HG03108 (cell line): ENCODE measurements around the gene CATSPER3.
A peak's percentile ranks its signal among the peaks of the same experiment; 100 is the strongest.

Experiments
- ATAC-seq: cut with Tn5 transposase; IDR thresholded peaks from one replicate; pipeline ENCODE4 v1.9.1; 2021; ENCODE audit warnings: moderate library complexity; ENCODE audit not compliant: unreplicated experiment

Gene CATSPER3

DNA sequence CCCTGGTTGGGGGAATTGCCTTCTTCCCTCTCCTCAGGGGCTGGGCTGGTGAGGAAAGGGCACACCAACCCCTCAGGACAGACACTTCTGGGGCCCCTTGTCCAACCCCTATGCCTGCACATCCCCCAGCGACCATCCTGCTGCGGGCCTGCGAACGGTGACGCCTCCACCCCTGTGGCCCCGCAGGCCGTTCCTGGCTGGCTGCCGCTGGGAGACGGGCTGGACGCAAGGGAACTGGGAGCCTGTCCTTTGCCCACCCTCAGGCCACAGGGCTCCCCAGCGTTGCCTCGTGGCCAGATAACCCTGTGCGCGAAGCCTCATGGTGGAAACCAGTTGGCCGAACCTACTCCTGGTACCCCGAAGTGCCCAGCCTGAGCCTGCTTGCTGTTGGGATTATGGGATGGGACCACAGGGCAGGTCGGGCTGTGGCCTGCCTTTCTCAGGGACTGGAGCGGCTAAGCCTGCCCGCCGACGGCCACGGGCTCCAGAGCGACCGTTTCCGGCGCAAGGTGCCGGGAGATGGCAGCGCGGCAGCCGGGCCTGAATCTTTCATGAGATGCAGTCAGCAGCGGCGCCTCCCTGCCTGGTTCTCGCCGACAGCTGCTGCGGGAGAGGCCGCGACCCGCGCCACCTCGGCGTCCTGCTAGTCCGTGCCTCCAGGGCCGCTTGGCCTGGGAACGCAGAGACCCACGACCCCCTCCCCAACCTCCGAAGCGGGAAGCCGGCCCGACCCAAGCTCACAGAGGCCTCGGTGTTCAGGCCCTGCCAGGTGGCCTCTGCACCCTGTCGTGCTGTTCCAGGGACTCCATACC lies 72.8 kb downstream of the CATSPER3 start:
- no peak for ATAC-seq

DNA sequence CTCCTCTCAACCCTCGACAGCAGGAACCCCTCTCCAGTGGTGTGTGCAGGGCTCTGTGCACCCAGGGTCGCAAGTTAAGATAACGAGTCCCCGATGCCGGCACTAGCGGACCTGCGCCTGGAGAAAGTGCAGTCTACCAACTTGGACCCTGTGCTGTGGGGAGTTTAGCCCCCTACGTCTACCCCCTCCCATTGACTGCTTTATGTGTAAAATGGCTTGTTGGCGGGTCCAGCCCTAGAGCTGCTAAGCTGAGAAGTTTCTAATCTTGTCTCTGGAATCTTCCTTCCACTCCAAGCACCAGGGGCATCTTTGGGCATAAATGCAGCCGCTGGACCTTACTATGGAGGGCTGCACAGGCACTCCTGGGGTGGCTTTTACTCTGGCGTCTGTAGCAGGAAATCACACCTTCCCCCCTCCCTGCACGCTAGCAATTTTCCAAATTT lies 73.5 kb downstream of the CATSPER3 start:
- no peak for ATAC-seq

DNA sequence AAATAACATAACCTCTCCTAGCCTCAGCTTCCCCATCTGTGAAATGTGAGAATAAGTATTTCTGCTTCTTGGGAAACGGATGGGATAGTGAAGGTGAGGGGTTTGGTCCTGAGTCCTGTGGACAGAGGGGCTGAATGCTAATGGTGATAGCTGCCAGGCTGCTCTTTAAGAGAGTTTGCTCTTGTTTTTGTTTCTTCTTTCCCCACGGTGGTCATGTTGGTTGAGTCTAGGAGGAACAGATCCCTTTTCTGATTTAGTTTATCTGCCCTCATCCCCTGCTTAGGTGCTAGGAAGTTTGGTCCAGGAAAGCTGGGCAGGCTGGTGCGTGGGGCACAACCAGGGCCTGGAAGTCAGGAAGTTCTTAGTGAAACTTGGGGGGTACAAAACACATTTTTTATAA lies 74.0 kb downstream of the CATSPER3 start:
- ATAC-seq = no peak

DNA sequence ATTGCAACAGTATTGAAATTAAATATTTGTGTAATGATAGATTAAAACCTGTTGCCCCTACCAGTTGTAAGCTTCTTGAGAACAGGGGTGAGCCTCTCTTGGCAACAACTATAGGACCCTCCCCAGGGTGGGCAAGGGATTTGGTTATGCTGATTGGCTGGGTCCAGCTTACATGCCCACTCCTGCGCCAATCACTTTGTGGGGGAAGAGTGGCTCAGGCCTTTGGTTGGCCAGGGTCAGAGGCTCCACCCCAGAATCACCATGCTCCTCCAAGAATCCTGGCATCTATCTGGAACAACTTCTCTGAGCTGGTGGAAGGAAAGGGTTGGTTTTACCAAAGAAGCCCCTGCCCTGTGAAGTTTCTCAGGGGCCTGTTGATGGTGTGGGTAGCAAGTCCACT lies 74.9 kb downstream of the CATSPER3 start:
- no peak for ATAC-seq

DNA sequence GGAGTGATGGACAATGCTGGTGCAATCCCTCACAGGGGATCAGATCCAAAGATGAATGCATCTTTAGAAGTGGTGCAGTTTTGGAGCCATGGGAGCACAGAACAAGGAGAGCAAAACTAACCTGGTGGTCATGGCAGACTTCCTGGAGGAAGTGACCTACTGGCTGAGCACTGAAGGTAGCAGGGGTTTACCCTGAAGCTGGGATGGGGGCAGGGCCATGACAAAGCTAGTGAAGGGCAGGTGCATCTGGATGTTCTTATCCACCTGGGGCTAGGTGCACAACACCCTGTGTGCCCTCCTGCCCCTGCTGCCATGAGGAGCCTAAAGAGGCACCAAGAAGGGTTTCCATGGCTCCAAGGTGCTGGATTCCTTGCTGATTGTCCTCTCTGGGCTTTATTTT lies 77.8 kb downstream of the CATSPER3 start:
- no peak for ATAC-seq

DNA sequence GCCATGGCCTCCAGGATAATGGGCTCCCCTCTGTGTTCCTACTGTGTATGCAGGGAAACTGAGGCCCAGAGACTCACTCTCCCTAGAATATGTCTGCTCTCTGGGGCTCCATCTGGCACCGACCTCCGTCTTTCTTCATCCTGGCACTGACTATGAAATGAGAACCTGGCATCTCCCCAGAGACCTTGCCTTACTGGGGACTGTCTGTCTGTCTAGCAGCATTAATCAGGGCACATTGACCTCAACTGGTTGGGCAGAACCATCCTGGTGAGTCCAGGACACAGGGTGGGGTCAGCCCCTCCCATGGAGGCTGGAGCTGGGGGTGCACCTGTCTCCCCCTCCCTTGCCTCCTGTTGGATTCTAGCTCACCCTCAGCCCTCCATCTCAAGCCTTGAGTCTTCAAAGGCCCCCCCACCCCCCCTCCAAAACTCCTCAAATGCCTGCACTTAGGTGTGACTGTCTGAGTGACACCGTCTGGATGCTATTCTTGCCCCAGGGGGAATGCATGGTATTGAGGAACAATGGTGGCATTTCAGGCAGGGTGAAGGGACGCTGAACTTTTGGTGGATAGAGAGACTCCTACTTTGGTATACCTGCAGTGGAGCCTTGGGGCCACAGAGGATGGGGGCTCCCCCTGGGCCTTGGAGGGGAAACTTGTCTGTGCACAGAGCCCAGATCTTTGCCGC lies 79.1 kb downstream of the CATSPER3 start:
- no peak for ATAC-seq

DNA sequence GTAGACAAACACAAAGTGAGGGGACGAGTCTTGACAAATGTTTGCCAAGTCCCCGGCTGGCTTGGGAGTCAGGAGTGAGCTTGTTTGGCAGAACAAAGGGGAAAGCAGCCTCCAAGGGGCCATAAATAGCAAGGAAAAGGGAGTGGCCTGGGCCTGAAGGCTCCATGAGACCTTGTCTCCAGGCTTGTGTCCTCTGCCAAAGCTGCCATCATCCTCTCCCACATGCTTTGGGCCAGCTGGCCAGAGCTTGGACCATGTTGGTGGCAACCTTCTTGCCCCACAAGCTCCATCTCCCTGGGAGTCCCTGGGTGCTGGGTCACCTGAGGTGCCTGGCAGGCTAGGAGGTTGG lies 79.6 kb downstream of the CATSPER3 start:
- ATAC-seq = no peak

DNA sequence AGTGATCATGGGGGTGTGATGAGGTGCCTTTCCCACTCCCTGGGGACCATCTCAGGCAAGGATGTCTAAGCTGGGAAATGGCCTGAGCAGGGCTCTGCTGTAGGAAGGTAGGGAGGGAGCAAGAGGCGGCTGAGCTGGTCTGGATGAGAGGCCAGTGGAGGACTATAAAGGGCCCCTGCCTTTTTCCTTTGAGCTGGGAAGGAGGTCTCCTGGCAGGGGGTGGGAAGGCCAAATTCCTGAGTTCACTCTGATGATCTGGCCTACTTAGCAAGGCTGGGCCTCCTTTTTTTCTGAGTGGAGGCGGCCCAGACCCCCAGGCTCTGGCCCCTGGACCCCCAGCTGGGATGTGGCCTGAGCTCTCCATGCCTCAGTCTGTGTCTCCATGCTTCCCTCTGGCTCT lies 80.6 kb downstream of the CATSPER3 start:
- no peak for ATAC-seq

DNA sequence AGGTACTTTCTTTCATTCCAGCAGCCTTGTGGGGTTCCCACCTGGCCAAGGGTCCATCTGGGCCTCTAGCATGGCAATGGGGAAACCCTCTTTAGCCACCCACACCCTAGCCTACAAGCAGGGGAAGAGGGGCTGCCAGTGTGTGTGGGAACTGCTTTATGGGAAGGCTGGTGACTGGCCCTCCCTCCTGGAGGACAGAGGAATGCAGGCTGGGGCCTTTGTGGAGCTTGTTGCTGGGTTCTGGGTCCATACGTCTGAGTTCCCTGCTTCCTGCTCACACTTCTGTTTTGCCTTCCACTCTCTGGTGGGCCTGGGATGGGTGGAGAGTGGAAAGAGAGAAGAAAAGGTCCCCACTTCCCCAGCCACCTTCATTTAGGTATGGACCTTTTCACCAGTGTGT lies 81.2 kb downstream of the CATSPER3 start:
- no peak for ATAC-seq

DNA sequence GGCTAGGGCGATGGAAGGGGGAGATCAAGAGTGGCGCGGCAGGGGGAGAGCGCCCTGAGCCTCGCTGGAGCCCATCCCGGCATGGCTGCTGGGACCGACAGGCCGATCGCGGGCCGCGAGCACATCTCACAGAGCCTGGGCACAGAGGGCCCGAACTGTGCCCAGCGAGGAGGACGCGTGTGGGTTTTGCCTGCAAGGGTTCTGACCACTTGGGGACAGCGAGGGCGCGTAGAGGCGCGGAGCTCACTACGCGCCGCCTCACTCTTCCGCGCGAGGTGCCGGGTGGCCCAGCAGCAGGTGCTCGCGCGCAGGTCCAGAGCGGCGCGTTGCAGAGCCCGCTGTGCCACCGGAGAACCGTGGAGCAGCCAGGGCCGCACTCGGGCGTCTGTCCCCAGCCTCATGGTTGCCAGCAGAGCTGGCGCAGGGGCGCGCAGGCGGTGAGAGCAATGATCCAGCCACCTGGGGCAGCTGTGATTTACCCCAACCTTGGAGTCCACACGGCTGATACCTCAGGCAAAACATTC lies 82.6 kb downstream of the CATSPER3 start:
- ATAC-seq = no peak

DNA sequence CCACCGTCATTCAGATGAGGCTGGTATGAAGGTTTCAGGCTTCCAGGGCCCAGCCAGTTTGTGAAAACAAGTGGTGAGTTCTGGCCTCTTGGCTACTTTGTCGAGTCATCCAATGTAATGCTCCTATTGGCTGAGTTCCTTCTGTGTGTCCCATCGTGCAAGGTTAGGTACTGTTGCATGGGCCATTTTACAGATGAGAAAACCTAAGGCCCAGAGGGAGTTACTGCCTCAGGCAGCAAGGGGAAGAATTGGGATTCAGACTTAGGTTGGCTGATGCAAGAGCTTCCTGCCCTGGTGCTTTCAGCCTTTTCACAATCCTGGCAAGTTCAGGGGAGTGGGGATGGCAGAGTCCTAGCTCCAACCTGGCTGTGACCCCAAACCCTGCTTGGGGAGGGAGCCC lies 83.7 kb downstream of the CATSPER3 start:
- no peak for ATAC-seq

DNA sequence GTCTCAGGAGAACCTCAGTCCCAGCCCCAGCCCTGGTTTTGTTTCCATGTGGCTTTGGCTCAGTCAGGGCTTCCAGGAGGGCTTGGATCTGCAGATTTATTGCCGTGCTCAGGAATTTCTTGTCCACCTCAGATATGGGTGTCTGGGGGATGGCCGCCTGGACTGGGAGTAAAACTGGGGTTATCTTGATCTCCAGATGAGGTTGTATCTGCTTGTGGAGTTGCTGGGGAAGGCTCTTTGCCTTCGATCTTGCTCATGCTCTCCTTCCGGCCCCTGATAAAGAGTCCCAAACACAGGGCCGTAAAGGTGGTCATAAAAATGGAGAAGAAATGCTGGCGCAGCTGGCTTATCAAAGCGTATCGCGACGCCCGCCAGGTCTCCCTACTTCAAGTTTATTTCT lies 84.2 kb downstream of the CATSPER3 start:
- no peak for ATAC-seq

DNA sequence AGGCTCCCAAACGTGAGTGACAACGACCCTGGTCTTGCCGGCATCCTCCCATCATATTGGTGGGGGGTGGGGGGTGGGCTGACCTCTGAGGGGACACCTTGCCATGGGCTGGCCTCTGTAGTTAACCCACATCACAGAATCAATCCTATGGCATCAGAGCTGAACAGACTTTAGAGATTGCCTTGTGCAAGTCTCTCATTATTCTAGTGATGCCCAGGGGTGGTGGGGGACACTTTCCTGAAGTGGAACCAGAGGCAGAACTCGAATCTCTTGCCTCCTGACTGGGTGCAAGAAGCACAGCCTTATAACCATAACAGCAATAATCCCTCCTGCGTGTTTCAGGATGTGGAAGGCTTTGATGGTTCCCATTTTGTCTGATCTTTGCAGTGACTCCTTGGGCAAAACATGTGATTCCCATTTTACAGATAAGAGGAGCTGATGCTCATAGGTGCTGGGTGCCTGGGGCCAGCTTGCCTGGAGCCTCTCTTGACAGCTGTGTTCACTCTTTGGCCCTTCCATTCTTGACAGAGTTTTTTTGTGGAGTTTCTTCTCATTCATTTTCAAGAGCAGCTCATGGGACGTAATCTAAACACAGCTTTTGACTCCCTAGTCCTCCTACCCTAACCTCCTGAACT lies 84.9 kb downstream of the CATSPER3 start:
- ATAC-seq = no peak

DNA sequence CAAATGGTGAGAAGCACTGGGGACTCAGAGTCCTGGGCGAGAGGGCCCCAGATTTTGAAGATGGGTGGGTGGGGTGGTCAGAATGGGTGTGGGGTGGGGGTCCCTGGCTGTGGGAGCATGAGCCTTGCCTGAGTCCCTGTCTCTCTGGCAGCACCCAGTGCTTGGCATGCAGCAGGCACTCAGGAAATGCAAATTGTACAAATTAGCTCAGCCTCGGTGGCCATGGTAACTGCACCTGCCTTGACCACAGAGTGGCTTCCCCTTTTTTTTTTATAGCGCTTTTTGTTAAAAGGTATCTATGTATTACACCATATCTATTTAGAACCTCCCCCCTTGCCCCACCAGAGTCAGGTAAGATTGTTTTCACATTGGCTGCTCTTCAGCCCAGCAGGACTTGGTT lies 85.6 kb downstream of the CATSPER3 start:
- peak; percentile 98 for ATAC-seq

DNA sequence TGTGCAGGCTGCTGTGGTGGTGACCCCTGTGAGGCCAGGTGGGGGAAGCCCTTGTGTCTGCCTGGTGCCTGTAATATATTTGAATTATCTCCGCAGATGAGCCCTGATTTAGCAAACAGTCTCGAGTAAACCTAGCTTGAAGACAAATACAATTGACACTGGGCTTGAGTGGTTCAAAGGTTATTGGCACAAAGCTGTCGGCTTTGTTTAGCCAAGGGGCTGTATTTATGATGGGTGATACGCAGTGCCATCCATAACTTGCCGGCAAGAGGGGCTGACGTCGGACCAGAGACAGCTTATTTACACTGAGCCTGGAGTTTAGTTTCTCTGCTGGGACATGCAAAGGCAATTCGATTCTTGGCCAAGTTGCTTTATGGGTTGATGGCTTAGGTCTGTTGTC lies 86.3 kb downstream of the CATSPER3 start:
- no peak for ATAC-seq

DNA sequence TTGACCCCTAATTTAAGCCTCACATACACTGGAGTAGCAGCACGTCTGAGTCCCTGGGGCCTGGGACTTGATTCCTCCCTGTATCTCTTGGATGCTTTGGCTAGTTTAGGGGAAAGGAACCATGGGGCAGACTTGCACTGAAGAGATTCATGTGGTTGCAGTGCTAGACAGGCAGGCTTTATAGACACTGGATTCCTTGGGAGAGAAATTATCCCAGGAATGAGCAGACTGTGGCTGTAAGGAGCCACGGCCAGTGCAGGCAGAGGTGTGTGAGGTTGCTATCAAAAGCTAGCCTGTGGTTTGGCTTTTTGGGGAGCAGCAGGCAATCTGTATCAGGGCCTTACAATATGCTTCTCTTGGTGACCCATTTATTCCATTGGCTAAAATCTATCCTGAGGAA lies 86.8 kb downstream of the CATSPER3 start:
- ATAC-seq = no peak

DNA sequence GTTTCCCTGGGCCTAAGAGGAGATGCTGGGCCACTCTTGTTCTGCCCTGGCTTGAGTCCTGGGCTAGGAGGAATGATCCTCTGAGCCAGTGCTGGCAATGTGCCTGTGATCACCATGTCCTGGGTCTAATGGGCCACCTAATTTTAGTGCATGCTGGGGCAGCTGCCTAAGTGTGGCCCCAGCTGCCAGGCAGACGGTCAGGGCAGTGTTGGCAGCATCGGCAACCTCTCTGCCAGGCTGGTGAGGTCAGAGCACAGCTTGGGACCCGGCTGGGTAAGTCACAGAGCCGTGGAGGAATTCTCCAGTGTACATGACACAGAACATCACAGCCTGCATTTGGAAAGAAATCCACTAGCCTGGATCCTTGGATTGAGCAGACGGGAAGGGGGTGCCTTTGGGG lies 87.7 kb downstream of the CATSPER3 start:
- no peak for ATAC-seq

DNA sequence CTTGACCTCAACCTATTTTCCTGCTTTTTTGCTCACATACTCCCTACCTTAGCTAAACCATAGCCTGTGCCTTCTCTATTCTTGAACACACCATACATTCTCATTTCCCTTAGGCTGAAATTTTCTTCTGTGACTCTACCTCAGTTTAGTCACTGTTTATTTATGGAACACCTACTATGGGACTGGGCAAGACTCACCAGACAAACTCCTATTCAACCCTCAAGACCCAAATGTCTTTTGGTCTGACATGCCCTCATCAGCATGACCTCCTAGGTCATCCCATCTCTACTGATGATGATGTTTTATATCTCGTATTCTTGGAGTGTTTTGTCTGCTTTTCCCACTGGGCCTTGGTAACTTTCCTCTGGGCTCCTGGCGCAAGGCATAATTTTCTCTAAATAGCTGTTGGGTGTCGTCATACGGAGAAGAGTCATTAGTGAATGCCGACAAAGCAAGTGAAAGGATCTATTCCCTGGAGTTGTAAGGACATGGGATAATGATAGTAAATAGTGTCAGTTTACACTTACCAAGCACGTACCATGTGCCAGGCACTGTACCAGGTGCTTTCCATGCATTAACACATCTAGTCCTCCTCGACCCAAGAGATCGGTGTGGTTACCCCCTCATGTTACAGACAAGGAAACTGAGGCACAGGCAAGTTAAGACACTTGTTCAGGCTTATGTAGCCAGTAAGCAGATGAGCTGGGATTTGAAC lies 88.8 kb downstream of the CATSPER3 start:
- ATAC-seq = no peak

DNA sequence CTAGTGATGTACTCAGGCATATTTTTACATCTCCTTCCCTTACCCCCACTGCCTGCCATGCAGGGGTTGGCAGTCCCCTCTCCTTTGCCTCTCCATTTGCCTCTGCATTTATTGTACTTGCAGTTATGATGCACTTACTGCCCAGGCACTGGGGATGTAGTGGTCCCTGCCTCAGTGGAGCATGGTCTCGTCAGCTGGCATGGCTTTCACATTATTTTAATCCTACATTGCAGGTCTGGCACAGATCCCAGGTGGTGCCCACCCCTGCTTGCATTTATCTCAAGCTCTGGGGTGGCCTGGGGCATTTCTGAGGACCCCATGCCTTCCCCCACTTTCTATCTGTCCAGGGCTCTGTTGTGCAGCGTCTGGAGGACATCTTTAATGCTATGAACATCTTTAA lies 89.5 kb downstream of the CATSPER3 start:
- no peak for ATAC-seq

DNA sequence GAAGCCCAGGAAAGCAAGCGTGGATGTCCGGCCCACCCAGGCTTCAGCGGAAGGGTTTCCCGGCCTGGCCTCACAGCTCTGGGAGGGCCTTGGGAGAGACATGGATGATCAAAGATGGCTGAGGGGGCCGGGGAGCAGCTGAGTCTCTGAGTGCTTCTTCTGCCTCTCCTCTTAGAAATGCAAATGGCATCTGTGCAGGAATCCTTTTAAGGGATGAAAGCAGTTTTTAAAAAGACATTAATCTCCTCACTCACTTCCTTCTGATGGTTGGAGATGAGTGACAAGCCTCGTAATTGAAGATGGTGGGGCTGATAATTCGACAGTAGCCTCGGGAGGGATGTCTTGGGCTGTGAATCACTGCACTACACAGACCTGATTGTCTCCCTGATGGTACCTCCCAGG lies 90.6 kb downstream of the CATSPER3 start:
- ATAC-seq = no peak
